HG03565 (cell line): ENCODE data around the gene GPATCH8.
"Not testable (repeated sequence)": the region's sequence is repeated elsewhere in the genome, so short reads cannot be mapped to it uniquely, and the experiment has no call there.

Experiments used
- ATAC-seq: cut with Tn5 transposase; IDR thresholded peaks from one replicate; pipeline ENCODE4 v1.9.1; 2021; ENCODE audit warnings: mild to moderate bottlenecking, moderate library complexity; ENCODE audit not compliant: unreplicated experiment

The GPATCH8 gene

GRCh38 chr17:44398692-44399691 lies 104.2 kb downstream of the GPATCH8 start:
- ATAC-seq: no peak

DNA sequence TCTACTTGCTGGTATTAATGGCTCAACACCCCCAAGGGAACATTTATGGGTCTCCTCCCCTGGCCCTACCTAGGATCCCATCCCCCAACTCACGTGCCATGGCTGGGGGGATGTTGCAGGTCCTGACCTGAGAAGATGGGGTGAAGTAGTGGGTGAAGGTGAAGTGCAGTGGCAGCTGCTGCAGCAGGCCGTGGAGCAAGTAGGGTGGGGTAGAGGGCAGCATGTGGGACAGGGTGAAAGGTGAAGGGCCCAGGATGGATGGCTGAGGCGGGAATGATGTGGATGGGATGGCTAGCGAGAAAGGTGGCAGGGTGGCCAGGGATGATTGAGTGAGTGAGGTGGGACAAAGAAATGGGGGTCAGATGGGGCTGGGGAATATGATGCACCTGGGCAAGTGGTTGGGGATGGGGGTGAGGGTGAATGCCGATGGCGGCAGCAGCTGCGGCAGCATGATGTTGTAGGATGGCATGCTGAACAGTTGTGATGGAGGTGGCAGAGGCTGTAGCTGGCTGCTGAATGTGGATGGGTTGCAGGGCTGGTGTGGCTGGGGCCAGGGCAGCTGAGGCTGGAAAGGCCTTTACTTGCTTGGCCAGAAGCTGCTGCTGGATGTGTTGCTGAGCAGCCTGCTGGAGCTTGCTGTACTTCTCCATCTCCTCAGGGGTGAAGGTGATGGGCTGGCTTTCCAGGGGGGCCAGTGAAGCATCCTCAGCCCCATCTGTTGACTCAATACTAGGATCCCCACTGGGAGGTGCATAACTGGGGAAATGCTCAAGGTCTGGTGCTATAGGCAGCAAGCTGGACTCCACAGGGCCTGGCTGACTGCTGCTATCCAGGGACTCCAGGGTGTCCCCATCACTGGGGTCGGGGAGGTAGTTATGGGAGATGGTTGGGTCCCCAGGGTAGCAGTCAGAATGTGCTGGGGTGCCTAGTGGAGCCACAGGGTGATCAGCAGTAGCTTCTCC lies 105.4 kb downstream of the GPATCH8 start:
- ATAC-seq: no peak

GRCh38 chr17:44396946-44397345 lies 106.3 kb downstream of the GPATCH8 start:
- no peak for ATAC-seq

- ATAC-seq: no peak
Measured at GRCh38 chr17:44394833-44395232, 108.4 kb downstream of the GPATCH8 start.

GRCh38 chr17:44394112-44394511 lies 109.1 kb downstream of the GPATCH8 start:
- not testable (repeated sequence) for ATAC-seq

- no peak for ATAC-seq
Measured at GRCh38 chr17:44390250-44390870, 112.8 kb downstream of the GPATCH8 start.

- no peak for ATAC-seq
Measured at GRCh38 chr17:44389723-44390202, 113.4 kb downstream of the GPATCH8 start.

DNA sequence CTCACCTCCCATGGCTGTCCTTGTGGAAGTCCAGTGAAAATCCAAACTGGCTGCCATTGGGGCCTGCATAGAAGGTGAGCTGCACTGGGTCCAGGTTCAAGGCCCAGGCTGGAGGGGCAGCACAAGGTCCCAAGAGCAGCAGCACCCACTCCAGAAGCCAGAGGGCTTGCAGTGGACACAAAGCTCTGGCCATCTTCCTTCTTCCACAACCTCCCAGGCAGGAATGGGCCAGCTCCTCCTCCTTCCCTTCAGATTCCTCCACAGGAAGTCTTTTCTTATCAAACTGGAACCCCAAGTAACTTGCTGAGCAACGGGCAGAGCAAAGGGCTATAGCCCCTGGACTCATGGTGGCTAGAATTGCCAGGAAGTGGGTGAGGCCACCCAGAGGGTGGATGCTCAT lies 113.9 kb downstream of the GPATCH8 start, which contains the start of gene ITGA2B:
Gene ITGA2B (minus strand): TSS at position 369 of the 400 bp plus-strand sequence. CDS start 176 bp downstream, at position 193.
- ATAC-seq: no peak

DNA sequence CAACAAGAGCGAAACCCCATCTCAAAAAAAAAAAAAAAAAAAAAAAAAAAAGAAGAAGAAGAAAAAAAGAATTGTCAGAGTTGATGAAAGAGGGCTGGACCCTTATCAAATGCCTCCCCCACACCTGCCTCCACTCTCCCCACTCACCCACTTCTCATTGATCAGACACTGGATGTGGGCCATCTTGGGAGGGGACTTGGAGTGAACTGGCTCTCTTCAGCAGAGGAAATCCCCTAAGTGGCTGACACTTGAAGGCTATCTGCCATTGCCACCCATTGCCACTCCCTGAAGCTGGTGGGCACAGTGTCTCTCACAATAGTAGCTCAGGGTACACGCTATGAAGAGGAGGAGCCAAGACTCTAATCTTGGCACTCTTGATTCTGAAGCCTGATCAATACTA lies 115.4 kb downstream of the GPATCH8 start:
- no peak for ATAC-seq

DNA sequence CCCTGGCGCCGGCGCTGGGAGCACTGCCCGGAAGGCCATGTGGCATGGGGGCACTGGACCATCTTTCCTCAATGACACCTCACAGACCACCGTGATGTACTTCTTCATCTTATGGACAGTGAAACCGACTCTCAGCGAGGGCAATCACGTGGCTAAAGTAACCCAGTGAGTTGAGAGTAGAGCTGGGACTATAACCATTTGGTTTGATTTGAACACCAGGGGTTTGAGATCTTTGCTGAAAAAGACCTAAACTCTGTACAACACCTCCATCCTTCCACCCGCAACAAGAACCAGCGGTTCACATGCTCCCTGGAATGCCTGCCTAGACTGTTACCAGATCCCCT lies 117.1 kb downstream of the GPATCH8 start:
- ATAC-seq: no peak

- no peak for ATAC-seq
Measured at GRCh38 chr17:44385287-44386181, 117.7 kb downstream of the GPATCH8 start.

DNA sequence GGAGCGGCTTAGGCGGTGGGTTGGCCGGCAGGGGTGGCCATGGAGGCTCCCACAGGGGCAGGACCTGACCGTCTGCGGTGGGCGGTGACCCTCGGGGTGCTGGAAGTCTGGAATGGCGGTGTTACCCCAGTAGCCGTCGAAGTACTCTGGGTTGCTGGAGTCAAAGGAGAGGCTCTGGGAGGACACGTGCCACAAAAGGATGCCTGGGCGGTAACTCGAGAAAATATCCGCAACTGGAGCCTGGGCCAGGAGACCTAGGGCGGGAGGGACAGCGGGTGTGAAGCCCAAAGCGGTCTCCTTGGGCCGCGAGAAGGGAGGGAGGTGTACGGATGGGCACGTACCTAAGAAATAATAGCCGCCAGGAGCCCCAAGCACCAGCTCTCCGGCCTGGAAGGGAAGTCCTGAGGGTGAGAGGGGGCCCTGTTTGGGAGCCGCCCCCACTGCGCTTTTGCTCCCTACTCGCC lies 118.4 kb downstream of the GPATCH8 start:
- no peak for ATAC-seq

DNA sequence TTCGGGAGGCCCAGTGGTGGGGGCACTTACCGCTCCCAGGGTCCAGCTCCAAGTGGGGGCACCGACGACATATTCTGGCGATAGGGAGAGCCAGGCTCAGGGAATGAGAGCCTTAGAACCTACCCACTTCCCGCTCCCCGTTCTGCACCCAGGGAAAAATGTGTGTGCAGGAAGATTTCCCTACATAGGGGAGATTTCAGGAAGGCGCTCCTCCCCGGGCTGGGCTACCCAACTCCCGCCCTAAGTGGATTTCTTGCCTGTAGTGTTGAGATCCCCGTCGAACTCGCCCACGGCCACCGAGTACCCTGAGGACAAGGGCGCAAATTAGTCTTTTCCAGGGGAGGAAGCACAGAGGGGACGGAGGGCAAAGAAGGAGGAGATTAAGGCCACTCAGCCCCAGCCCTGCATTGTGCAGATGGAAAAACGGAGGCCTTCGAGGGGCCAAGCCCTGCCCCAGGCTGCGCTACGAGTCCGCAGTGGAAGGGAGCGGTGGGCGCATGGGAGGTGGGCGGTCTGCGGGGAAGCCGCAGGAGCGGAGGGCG lies 118.9 kb downstream of the GPATCH8 start:
- ATAC-seq: no peak

GRCh38 chr17:44383861-44384260 lies 119.3 kb downstream of the GPATCH8 start:
- no peak for ATAC-seq

GRCh38 chr17:44383363-44383762 lies 119.8 kb downstream of the GPATCH8 start:
- no peak for ATAC-seq

GRCh38 chr17:44382917-44383316 lies 120.3 kb downstream of the GPATCH8 start:
- no peak for ATAC-seq

- no peak for ATAC-seq
Measured at GRCh38 chr17:44381810-44382305, 121.3 kb downstream of the GPATCH8 start.

DNA sequence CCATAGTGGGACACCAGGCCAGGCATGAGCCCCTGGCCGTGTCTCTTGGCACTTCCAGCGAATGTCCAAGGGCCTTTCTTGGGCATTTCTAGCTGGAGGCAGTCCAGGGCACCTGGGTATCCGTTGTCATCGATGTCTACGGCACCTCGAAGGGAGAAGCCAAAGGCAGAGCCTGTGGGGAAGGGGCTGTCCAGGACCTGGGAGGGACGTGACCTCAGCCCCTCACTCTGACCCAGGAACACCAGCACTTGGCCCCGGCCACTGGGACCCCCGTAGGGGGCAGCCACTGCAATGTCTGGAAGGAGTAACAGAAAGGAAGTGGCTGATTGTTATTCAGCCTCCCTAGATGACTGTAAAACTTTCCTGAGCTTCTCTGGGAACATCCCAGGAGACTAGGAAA lies 122.4 kb downstream of the GPATCH8 start:
- ATAC-seq: no peak

DNA sequence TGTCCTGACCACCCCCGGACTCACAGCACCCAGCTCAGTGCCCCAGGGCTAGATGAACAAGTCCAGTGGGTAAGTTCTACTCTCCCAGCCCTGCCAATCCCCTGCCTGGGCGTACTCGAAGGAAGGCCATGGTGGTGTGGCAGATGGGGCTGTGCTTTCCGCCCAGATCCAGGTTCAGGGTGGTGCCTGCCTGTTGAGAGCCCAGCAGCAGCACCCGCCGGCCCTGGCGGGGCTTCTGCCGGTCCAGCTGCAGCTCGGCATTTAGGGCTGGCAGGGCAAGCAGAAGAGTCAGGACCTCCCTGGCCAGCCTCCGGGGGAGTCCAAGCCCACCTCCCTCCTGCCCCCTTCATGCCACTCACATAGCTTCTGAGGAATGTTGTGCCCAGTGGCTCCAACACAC lies 123.3 kb downstream of the GPATCH8 start:
- ATAC-seq: no peak
